Fibroblast of skin of right biceps (primary cell): ENCODE data around the gene SPDYE17.
"Not testable (repeated sequence)": the region's sequence is repeated elsewhere in the genome, so short reads cannot be mapped to it uniquely, and the experiment has no call there.

Experiments
- DNase-seq: peaks from one replicate; pipeline ENCODE4 v3.0.0-alpha.2; 2013

Gene SPDYE17

DNA sequence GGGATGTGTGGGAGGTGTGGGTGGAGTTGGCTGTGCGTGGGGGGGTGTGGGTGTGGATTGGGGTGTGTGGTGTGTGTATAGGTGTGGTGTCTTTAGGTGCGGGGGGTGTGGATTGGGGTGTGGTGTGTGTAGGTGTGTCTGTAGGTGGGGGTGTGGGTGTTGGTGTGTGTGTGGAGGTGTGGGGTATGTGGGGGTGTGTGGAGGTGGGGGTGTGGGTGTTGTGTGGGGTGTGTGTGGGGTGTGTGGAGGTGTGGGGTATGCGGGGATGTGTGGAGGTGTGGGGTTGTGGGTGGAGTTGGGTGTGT lies 33.9 kb downstream of the SPDYE17 start:
- no peak for DNase-seq

- DNase-seq: no peak
Observed at GRCh38 chr7:76997381-76998284, 34.5 kb downstream of the SPDYE17 start.

DNA sequence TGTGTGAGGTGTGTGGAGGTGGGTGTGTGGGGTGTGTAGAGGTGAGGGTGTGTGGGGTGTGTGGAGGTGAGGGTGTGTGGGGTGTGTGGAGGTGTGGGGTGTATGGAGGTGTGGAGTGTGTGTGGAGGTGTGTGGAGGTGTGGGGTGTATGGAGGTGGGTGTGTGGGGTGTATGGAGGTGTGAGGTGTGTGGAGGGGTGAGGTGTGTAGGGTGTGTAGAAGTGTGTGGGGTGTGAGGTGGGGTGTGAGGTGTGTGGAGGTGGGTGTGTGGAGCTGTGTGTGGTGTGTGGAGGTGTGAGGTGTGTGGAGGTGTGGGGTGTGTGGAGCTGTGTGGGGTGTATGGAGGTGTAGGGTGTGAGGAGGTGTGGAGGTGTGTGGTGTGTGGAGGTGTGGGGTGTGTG lies 35.2 kb downstream of the SPDYE17 start:
- not testable (repeated sequence) for DNase-seq

DNA sequence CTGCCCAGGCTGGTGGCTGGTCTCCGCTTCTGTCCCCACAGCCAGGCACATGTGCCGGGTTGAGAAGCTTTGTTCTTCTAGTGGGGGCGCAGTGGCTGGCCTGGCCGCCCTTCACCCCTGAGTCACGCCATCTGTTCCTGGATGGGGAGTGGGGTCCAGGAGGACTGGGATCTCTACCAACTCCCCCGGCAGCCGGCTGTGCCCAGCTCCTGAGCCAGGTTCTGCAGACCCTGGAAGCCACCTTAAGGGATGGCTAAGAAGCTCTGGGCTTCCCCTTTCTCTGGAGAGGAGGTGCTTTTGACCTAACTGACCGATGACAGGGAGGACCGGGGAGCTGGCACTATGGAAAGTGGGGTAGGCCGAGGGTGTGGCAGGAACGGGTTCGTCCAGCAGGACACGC lies 37.9 kb downstream of the SPDYE17 start:
- not testable (repeated sequence) for DNase-seq

DNA sequence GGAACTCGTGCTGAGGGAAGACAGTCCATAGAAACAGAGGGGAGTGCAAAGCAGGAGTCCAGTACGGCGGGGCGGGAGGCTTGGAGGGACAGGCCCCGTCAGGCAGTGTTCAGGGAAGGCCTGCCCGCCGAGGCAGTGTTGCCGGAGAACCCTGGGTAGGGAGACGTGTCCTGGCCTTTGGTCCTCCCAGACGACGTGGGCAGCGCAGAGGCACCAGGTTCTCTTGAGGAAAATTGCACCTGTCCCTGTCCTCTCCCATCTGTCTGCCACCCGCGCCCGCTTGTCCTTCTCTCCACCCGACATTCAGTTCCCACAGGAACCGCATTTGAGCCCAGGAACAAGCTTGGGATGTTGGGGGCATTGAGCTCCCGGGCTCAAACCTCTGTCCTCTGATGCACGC lies 38.3 kb downstream of the SPDYE17 start:
- not testable (repeated sequence) for DNase-seq

DNA sequence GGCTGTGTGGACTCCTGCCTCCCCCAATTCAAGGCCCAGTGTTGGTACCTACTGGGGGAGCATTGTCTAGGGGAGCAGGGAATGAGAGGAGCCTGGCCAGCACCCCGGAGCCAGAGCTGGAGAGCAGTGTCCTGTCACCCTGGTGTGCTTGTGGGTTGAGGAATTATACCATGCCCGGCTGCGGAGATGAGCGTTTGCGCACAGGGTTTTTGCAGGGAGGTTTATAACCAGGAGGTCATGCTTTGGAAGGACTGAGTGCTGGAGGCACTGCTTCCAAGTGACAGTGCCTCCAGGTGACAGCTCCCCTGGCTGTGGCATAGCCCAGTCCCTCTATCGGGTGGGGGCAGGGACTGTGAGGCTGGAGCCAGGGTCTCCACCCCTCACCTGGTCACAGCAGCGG lies 39.3 kb downstream of the SPDYE17 start:
- not testable (repeated sequence) for DNase-seq

GRCh38 chr7:76992204-76992603 lies 40.0 kb downstream of the SPDYE17 start:
- not testable (repeated sequence) for DNase-seq

DNA sequence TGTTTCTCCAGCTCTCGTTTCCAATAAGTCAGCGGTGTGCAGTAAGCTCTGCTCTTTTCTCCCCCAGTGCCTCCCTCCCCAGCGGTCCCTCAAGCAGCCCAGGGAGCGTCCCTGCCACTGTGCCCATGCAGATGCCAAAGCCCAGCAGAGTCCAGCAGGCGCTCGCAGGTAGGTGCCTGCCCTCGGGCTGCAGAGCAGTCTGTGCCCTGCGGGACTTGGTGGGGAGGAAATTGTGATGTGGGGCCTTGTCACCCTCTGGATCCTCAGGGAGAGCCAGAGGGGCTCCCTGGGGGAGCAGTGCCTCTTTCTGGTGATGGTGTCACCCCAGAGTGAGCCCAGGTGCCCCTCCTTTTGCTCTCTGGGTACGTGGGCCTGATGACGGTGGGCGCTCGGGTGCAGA lies 42.0 kb downstream of the SPDYE17 start:
- DNase-seq: not testable (repeated sequence)

DNA sequence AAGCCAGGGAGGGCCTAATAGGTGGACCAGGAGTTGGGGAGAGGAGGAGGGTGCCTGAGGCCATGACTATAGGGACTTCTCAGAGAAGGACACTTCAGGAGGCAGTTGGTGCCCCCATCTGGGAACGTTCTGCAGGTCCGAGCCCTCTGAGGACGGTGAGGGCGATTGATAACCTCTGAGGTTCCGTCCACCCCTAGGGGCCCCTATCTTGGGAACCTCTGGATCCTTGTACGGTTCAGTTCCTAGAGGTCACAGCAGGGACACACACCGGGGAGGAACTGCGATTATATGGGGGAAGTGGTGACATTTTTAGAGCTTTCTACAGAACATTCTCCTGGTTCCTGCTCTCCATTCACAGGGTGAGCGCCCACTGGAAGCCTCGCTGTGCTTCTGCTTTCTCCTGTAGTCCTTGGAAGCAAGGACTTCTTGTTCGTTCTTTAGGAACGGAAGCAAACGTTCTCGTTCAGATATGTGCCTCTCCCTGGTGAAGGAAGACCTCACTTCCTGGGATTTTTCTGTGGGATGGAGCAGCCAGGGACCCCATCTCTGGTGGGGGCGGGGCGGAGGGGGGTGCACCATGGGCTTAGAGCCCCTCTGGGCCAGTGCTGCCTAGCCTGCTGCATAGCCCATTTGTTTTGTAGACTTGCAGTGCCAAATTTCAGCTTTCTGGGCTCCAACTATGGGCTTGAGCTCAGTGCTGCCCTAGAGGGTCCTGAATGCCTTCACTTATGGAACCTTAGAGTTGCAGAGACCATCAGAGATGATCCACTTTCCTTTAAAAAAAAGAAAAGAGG lies 46.0 kb downstream of the SPDYE17 start:
- not testable (repeated sequence) for DNase-seq

GRCh38 chr7:76984784-76985136 lies 47.4 kb downstream of the SPDYE17 start:
- DNase-seq: not testable (repeated sequence)

- not testable (repeated sequence) for DNase-seq
Observed at GRCh38 chr7:76983937-76984783, 48.0 kb downstream of the SPDYE17 start.

DNA sequence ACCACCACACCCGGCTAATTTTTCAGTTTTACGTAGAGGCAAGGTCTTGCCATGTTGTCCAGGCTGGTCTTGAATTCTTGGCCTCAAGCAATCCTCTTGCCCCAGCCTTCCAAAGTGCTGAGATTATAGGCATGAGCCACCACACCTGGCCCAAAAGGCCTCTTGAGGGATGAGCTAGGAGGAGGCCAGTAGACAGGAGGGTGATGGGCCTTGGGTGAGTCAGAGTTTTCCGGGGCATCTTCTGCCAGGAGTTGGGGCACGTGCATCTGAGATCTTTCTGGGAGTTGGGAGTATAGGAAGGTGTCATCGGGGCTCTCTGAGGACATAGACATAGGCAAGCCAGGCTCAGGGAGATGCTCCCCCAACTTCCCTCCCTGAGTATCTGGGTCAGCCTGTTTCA lies 48.8 kb downstream of the SPDYE17 start:
- DNase-seq: not testable (repeated sequence)

DNA sequence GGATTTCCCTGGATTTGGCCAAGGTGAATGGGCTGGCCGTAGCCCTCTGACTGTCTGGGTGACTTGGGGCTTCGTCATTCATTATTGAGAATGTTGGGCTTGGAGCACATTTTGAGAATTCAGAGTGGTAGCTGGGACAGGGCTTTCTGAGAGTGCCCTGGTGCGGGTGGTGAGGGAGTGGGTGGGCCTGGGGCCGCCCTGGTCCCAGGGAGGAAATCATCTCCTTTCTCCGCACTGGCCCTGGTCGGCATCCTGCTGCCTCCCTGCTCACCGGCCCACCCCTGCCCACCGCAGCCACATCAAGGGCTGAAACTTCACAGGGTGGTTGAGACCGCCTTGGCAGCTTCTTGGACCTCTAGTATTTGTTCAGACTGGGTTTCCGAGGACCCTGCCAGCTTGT lies 49.7 kb downstream of the SPDYE17 start:
- DNase-seq: not testable (repeated sequence)

- not testable (repeated sequence) for DNase-seq
Observed at GRCh38 chr7:76981187-76981970, 50.8 kb downstream of the SPDYE17 start.

DNA sequence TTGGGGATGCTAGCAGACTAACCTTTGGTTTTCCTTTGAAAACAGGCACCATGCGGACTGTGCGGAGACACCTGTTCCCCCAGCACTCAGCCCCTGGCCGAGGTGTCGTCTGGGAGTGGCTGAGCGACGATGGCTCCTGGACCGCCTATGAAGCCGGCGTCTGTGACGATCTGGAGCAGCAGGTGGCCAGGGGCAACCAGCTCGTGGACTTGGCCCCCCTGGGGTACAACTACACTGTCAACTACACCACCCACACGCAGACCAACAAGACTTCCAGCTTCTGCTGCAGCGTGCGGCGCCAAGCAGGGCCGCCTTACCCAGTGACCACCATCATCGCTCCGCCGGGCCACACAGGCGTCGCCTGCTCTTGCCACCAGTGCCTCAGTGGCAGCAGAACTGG lies 51.6 kb downstream of the SPDYE17 start:
- DNase-seq: not testable (repeated sequence)

- not testable (repeated sequence) for DNase-seq
Observed at GRCh38 chr7:76977761-76978367, 54.3 kb downstream of the SPDYE17 start.

- DNase-seq: not testable (repeated sequence)
Observed at GRCh38 chr7:76974793-76975579, 57.2 kb downstream of the SPDYE17 start.

DNA sequence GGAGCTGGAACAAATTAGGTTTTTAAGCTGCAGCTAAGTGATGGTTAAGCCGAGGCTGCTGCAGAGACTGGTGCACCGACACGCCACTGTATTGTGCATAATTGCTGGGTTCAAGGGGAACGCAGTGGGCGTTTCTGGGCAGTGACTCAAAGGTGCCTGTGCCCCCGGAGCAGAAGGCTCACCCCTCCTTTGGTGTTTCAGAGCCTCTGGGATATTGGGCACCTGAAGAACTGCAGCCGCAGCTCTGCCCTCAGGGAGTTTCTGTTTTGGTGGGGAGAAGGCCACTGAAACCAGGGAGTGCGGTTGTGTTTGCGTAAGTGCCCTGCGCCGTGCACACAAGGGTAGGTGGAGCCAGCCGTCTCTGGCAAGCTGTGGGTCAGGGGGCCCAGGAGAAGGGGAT lies 57.8 kb downstream of the SPDYE17 start:
- DNase-seq: not testable (repeated sequence)

GRCh38 chr7:76972391-76972790 lies 59.8 kb downstream of the SPDYE17 start:
- not testable (repeated sequence) for DNase-seq
